RWPE1 (cell line): ENCODE data around the gene POU2F1.

ENCODE experiments used
- CTCF ChIA-PET: fragments of 350-600 bp; sonication (Branson Sonifier 250); formaldehyde crosslinking; extraction: SDS; loops from one replicate; lab custom pipeline; 2021; lab: Yijun Ruan, JAX
- POLR2A ChIA-PET: fragments of 400-600 bp; formaldehyde crosslinking; extraction: SDS; loops from one replicate; lab custom pipeline; 2020; ENCODE audit warnings: antibody characterized with exemption; ENCODE audit not compliant: low non-redundant PET; lab: Yijun Ruan, JAX
- DNase-seq: peaks from one replicate; pipeline ENCODE4 v3.0.0; 2012; ENCODE audit warnings: low spot score
- H3K27ac ChIP-seq: fragments of 450-650 bp; 2 replicates; pipeline ENCODE4 v1.5.1; 2017
- CTCF ChIP-seq: fragments of 450-650 bp; conservative IDR thresholded peaks from 2 replicates; pipeline ENCODE4 v1.5.1; 2017; ENCODE audit warnings: low read depth, mild to moderate bottlenecking

Gene POU2F1

DNA sequence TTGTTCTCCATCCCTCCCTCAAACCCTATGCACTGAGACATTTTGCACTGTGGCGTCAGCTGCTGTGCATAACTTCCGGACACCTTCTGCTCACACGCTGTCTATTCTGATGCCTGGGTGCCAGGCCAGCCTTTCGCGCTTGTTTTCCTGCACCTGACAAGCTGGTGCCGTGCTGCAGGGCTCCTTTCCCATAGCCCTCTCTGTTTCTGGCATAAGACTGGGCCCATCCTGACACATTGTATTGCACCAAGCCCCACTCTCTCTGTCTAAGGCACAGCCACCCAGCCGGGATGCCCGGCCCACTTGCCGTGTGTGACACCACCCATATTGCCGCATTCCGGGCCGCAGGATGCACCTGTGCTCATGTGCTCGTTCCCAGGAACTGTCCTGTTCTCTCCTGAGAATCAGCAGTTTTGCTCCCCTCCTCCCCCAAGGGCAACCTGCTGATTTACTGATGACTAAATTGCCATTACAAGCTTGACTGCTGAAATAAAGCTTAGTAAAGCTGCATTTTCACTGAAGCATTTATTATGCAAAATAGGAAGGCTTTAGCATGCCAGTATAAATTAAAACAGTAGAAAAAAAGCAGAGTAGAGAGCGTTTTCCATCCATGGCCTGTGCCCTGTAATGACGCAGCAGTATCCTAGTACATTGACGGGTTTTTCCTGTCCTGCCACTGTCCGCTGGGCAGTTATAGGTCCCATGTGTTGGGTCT, 209.6 kb downstream of the POU2F1 start:
- POLR2A ChIA-PET, result no interaction called here
- TF ChIP-seq CTCF, result no peak
- no peak overlapping the region for H3K27ac ChIP-seq
- DNase-seq, result no peak
- CTCF ChIA-PET, result no interaction called here

- ChIA-PET CTCF (no interaction called here), POLR2A (no interaction called here)
Observed at GRCh38 chr1:167430849-167431242, 210.2 kb downstream of the POU2F1 start.

GRCh38 chr1:167431261-167431908, 210.7 kb downstream of the POU2F1 start:
- no peak for DNase-seq
- no peak for TF ChIP-seq CTCF
- H3K27ac ChIP-seq, result no peak overlapping the region
- POLR2A ChIA-PET, result no interaction called here
- CTCF ChIA-PET, result no interaction called here

More at GRCh38 chr1:167430849-167431242, 210.2 kb downstream of the POU2F1 start:
- TF ChIP-seq CTCF, result no peak
- no peak for DNase-seq
- no peak overlapping the region for H3K27ac ChIP-seq

- ChIA-PET CTCF (interaction anchor here (1.0 kb wide), 1 partner anchor 16 kb away, joined by 4 read pairs; no protein-coding TSS in a partner anchor), POLR2A (no interaction called here)
- TF ChIP-seq CTCF, result no peak
- H3K27ac ChIP-seq, result no peak overlapping the region
- DNase-seq, result no peak
Observed at GRCh38 chr1:167431909-167432650, 211.4 kb downstream of the POU2F1 start.

DNA sequence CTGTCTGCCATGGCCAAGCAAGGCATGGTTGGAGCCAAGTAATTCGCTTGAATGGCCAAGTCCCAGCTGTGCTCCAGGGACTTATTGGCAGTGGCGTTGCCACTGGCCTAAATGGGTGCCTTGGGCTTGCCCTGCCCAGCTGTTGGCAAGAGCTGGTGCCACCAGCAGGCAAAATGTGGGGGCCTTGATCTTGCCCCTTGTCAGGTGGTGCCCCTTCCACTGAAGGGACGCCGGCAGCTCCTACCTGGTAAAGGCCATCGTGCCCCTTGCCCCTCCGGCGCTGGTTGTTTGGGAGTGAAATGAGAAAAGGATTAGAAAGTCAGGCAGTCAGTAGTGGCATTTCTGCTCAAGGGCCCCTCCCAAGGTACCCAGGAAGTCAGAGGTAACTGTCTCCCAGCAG, 212.1 kb downstream of the POU2F1 start:
- ChIA-PET POLR2A (no interaction called here), CTCF (interaction anchor here (1.0 kb wide), 1 partner anchor 15 kb away, joined by 4 read pairs; no protein-coding TSS in a partner anchor)
- no peak for DNase-seq
- TF ChIP-seq CTCF, result no peak
- H3K27ac ChIP-seq, result no peak overlapping the region

- ChIA-PET POLR2A (no interaction called here), CTCF (interaction anchor here (0.6 kb wide), 1 partner anchor 1409 kb away, joined by 3 read pairs; no protein-coding TSS in a partner anchor)
- no peak for DNase-seq
- no peak overlapping the region for H3K27ac ChIP-seq
- no peak for TF ChIP-seq CTCF
Observed at GRCh38 chr1:167433884-167434283, 213.2 kb downstream of the POU2F1 start.
